ENCODE data around the gene TRIM50.

TRIM50 gene

GRCh38 chr7:73358590-73359275, 30.9 kb upstream of the TRIM50 start:
- H3K27ac Mint-ChIP-seq: no peak overlapping the region

GRCh38 chr7:73356159-73356558, 28.3 kb upstream of the TRIM50 start:
- H3K4me3 Mint-ChIP-seq: no peak overlapping the region
- peaks cover 6 to 11% of the 10 kb centered on the region in 2 donors for H3K9me3 Mint-ChIP-seq
- peaks cover 0 to 5% of the 10 kb centered on the region in 2 donors for H3K36me3 Mint-ChIP-seq
- no peak for DNase-seq
- peaks cover 8 to 16% of the 10 kb centered on the region in 2 donors for H3K27me3 Mint-ChIP-seq
- peaks cover 4 to 15% of the 10 kb centered on the region in 2 donors for H3K4me1 Mint-ChIP-seq
- no peak for ATAC-seq (replicated peaks)
- H3K27ac Mint-ChIP-seq: no peak overlapping the region

More at GRCh38 chr7:73358590-73359275, 30.9 kb upstream of the TRIM50 start:
- peak overlapping the region in 1 of 2 donors; percentile 16 for H3K4me3 Mint-ChIP-seq
- peaks cover 11 to 23% of the 10 kb centered on the region in 2 donors for H3K27me3 Mint-ChIP-seq
- H3K9me3 Mint-ChIP-seq: no peaks in the 10 kb centered on the region
- no peak for DNase-seq
- no peak for ATAC-seq (replicated peaks)
- no peaks in the 10 kb centered on the region for H3K36me3 Mint-ChIP-seq
- peaks cover 4 to 15% of the 10 kb centered on the region in 2 donors for H3K4me1 Mint-ChIP-seq

- DNase-seq (no peak), ATAC-seq (replicated peaks) (no peak)
- Mint-ChIP-seq H3K27me3 (peaks cover 8 to 16% of the 10 kb centered on the region in 2 donors), H3K27ac (no peak overlapping the region), H3K36me3 (peaks cover 0 to 5% of the 10 kb centered on the region in 2 donors), H3K4me1 (peaks cover 4 to 15% of the 10 kb centered on the region in 2 donors), H3K4me3 (no peak overlapping the region), H3K9me3 (peaks cover 6 to 11% of the 10 kb centered on the region in 2 donors)
Observed at GRCh38 chr7:73354821-73355220, 26.9 kb upstream of the TRIM50 start.

GRCh38 chr7:73354196-73354595, 26.3 kb upstream of the TRIM50 start:
- peaks cover under 1 to 9% of the 10 kb centered on the region in 2 donors for H3K4me1 Mint-ChIP-seq
- peaks cover 4 to 10% of the 10 kb centered on the region in 2 donors for H3K27me3 Mint-ChIP-seq
- ATAC-seq (replicated peaks): no peak
- no peak overlapping the region for H3K4me3 Mint-ChIP-seq
- no peak for DNase-seq
- no peak overlapping the region for H3K27ac Mint-ChIP-seq
- peaks cover 0 to 5% of the 10 kb centered on the region in 2 donors for H3K36me3 Mint-ChIP-seq
- peaks cover 6 to 11% of the 10 kb centered on the region in 2 donors for H3K9me3 Mint-ChIP-seq

GRCh38 chr7:73353243-73353642, 25.4 kb upstream of the TRIM50 start:
- Mint-ChIP-seq H3K27ac (no peak overlapping the region), H3K36me3 (peaks cover 0 to 5% of the 10 kb centered on the region in 2 donors), H3K4me1 (peaks cover 0 to 6% of the 10 kb centered on the region in 2 donors), H3K9me3 (peaks cover 6 to 11% of the 10 kb centered on the region in 2 donors), H3K27me3 (peaks cover 2 to 6% of the 10 kb centered on the region in 2 donors), H3K4me3 (no peak overlapping the region)
- DNase-seq (no peak), ATAC-seq (replicated peaks) (no peak)

- H3K27ac Mint-ChIP-seq: no peak overlapping the region
- H3K27me3 Mint-ChIP-seq: peaks cover 2 to 4% of the 10 kb centered on the region in 2 donors
- peaks cover 0 to 2% of the 10 kb centered on the region in 2 donors for H3K4me1 Mint-ChIP-seq
- H3K4me3 Mint-ChIP-seq: no peak overlapping the region
- no peak for DNase-seq
- ATAC-seq (replicated peaks): no peak
- peaks cover 0 to 5% of the 10 kb centered on the region in 2 donors for H3K36me3 Mint-ChIP-seq
- H3K9me3 Mint-ChIP-seq: peaks cover 6 to 11% of the 10 kb centered on the region in 2 donors
Observed at GRCh38 chr7:73352784-73353183, 24.9 kb upstream of the TRIM50 start.

GRCh38 chr7:73351447-73352167, 23.7 kb upstream of the TRIM50 start:
- H3K27me3 Mint-ChIP-seq: peaks cover 0 to 4% of the 10 kb centered on the region in 2 donors
- ATAC-seq (replicated peaks) (peak in 1 of 2 donors; percentile 7), DNase-seq (no peak)
- peaks cover 0 to 5% of the 10 kb centered on the region in 2 donors for H3K36me3 Mint-ChIP-seq
- H3K9me3 Mint-ChIP-seq: peaks cover 6 to 11% of the 10 kb centered on the region in 2 donors
- H3K4me1 Mint-ChIP-seq: no peaks in the 10 kb centered on the region
- no peak overlapping the region for H3K4me3 Mint-ChIP-seq
- no peak overlapping the region for H3K27ac Mint-ChIP-seq

- Mint-ChIP-seq H3K36me3 (peaks cover 0 to 5% of the 10 kb centered on the region in 2 donors), H3K9me3 (peaks cover 6 to 11% of the 10 kb centered on the region in 2 donors), H3K4me3 (no peak overlapping the region), H3K4me1 (peaks cover 0 to 4% of the 10 kb centered on the region in 2 donors), H3K27me3 (peaks cover 0 to 7% of the 10 kb centered on the region in 2 donors), H3K27ac (no peak overlapping the region)
- DNase-seq (no peak), ATAC-seq (replicated peaks) (no peak)
Observed at GRCh38 chr7:73350306-73351068, 22.6 kb upstream of the TRIM50 start.

- H3K27ac Mint-ChIP-seq: no peak overlapping the region
- H3K27me3 Mint-ChIP-seq: peaks cover 0 to 10% of the 10 kb centered on the region in 2 donors
- peaks cover 6 to 11% of the 10 kb centered on the region in 2 donors for H3K9me3 Mint-ChIP-seq
- peaks cover 0 to 5% of the 10 kb centered on the region in 2 donors for H3K36me3 Mint-ChIP-seq
- no peak overlapping the region for H3K4me3 Mint-ChIP-seq
- ATAC-seq (replicated peaks) (no peak), DNase-seq (no peak)
- peaks cover 0 to 7% of the 10 kb centered on the region in 2 donors for H3K4me1 Mint-ChIP-seq
Observed at GRCh38 chr7:73349763-73350162, 21.9 kb upstream of the TRIM50 start.

GRCh38 chr7:73345951-73346350, 18.1 kb upstream of the TRIM50 start:
- peaks cover 0 to 20% of the 10 kb centered on the region in 2 donors for H3K27me3 Mint-ChIP-seq
- H3K4me1 Mint-ChIP-seq: peaks cover 0 to 7% of the 10 kb centered on the region in 2 donors
- no peaks in the 10 kb centered on the region for H3K9me3 Mint-ChIP-seq
- no peak for DNase-seq
- no peak for ATAC-seq (replicated peaks)
- no peak overlapping the region for H3K27ac Mint-ChIP-seq
- no peaks in the 10 kb centered on the region for H3K36me3 Mint-ChIP-seq
- no peak overlapping the region for H3K4me3 Mint-ChIP-seq

GRCh38 chr7:73345538-73345937, 17.7 kb upstream of the TRIM50 start:
- Mint-ChIP-seq H3K36me3 (no peaks in the 10 kb centered on the region), H3K27ac (no peak overlapping the region), H3K4me3 (no peak overlapping the region), H3K4me1 (peaks cover 0 to 7% of the 10 kb centered on the region in 2 donors), H3K9me3 (no peaks in the 10 kb centered on the region), H3K27me3 (peaks cover 0 to 20% of the 10 kb centered on the region in 2 donors)
- no peak for DNase-seq
- ATAC-seq (replicated peaks): no peak

GRCh38 chr7:73343671-73344380, 15.9 kb upstream of the TRIM50 start:
- Mint-ChIP-seq H3K27ac (no peak overlapping the region), H3K4me3 (no peak overlapping the region), H3K36me3 (no peaks in the 10 kb centered on the region), H3K27me3 (peaks cover 0 to 20% of the 10 kb centered on the region in 2 donors), H3K9me3 (no peaks in the 10 kb centered on the region), H3K4me1 (peaks cover 0 to 7% of the 10 kb centered on the region in 2 donors)
- DNase-seq (no peak), ATAC-seq (replicated peaks) (no peak)

GRCh38 chr7:73342645-73343044, 14.8 kb upstream of the TRIM50 start:
- no peaks in the 10 kb centered on the region for H3K36me3 Mint-ChIP-seq
- no peak for DNase-seq
- H3K27ac Mint-ChIP-seq: no peak overlapping the region
- H3K27me3 Mint-ChIP-seq: peaks cover 0 to 16% of the 10 kb centered on the region in 2 donors
- no peak overlapping the region for H3K4me3 Mint-ChIP-seq
- H3K4me1 Mint-ChIP-seq: peaks cover 0 to 7% of the 10 kb centered on the region in 2 donors
- no peak for ATAC-seq (replicated peaks)
- no peaks in the 10 kb centered on the region for H3K9me3 Mint-ChIP-seq

Data from stimulated activated naive B cell treated with anti-CD40 and anti-IgM and Interleukin-4, amounts not matched to agents 10 μg/mL and 1 μg/mL and 100 μg/mL, for 72 hours (primary cell).